GM12891 (cell line): ENCODE measurements around the gene NOM1.
A peak's percentile ranks its signal among the peaks of the same experiment; 100 is the strongest.

ENCODE experiments used
- DNase-seq: peaks from one replicate; pipeline ENCODE4 v3.0.0; 2011; ENCODE audit warnings: low spot score; ENCODE audit not compliant: insufficient read length
- FAIRE-seq: peaks from 2 replicates; lab custom pipeline; 2011; peaks lifted over from hg19 to GRCh38; lab: Jason Lieb, UNC
- PAX5 ChIP-seq: IDR thresholded peaks from 2 replicates; pipeline ENCODE4 v1.6.1; 2011; ENCODE audit warnings: low read length, moderate library complexity, mild to moderate bottlenecking; ENCODE audit not compliant: insufficient read depth, severe bottlenecking
- POLR2A ChIP-seq: IDR thresholded peaks from 2 replicates; pipeline ENCODE4 v1.6.1; 2011; ENCODE audit warnings: low read depth, low read length, control low read depth
- POLR2AphosphoS5 ChIP-seq: IDR thresholded peaks from 2 replicates; pipeline ENCODE4 v1.6.1; 2011; ENCODE audit warnings: low read depth, low read length, control low read depth
- POU2F2 ChIP-seq: IDR thresholded peaks from 2 replicates; pipeline ENCODE4 v1.6.1; 2011; ENCODE audit warnings: low read depth, mild to moderate bottlenecking, control low read depth, low read length, moderate library complexity
- SPI1 ChIP-seq: IDR thresholded peaks from 2 replicates; pipeline ENCODE4 v1.6.1; 2011; ENCODE audit warnings: low read depth, low read length, control low read depth
- TAF1 ChIP-seq: IDR thresholded peaks from 2 replicates; pipeline ENCODE4 v1.6.1; 2011; ENCODE audit warnings: low read depth, low read length, control low read depth

Gene NOM1

GRCh38 chr7:157018328-157018996, 69.0 kb downstream of the NOM1 start:
- peak; percentile 20 for FAIRE-seq
- TF ChIP-seq TAF1 = no peak
- no peak for DNase-seq

- DNase-seq (no peak), FAIRE-seq (no peak)
- no peak for TF ChIP-seq POLR2A
- no peak for TF ChIP-seq SPI1
- TF ChIP-seq POU2F2 = no peak
- TF ChIP-seq PAX5 = no peak
- no peak for TF ChIP-seq TAF1
- no peak for TF ChIP-seq POLR2AphosphoS5
Observed at GRCh38 chr7:157018997-157019608, 69.6 kb downstream of the NOM1 start.

- FAIRE-seq = no peak
- DNase-seq = no peak
Observed at GRCh38 chr7:157019718-157020451, 70.4 kb downstream of the NOM1 start.

GRCh38 chr7:157020514-157021070, 71.1 kb downstream of the NOM1 start:
- DNase-seq (no peak), FAIRE-seq (no peak)
- TF ChIP-seq POU2F2 = no peak
- TF ChIP-seq POLR2A = no peak
- TF ChIP-seq POLR2AphosphoS5 = no peak
- no peak for TF ChIP-seq SPI1
- TF ChIP-seq PAX5 = no peak
- no peak for TF ChIP-seq TAF1

More at GRCh38 chr7:157019718-157020451, 70.4 kb downstream of the NOM1 start:
- TF ChIP-seq POLR2AphosphoS5 (no peak), SPI1 (no peak), POU2F2 (no peak), TAF1 (no peak), POLR2A (no peak), PAX5 (no peak)

- TF ChIP-seq POLR2A (no peak), POLR2AphosphoS5 (no peak), TAF1 (no peak), POU2F2 (no peak), SPI1 (no peak), PAX5 (no peak)
- DNase-seq = no peak
- no peak for FAIRE-seq
Observed at GRCh38 chr7:157021071-157021870, 71.8 kb downstream of the NOM1 start.

GRCh38 chr7:157021871-157022680, 72.6 kb downstream of the NOM1 start:
- no peak for DNase-seq
- no peak for FAIRE-seq
- no peak for TF ChIP-seq POLR2A
- no peak for TF ChIP-seq TAF1
- no peak for TF ChIP-seq SPI1
- TF ChIP-seq PAX5 = no peak
- TF ChIP-seq POLR2AphosphoS5 = no peak
- TF ChIP-seq POU2F2 = no peak
